GM18907 (cell line): ENCODE data around the gene CRAMP1.
"Not testable (repeated sequence)": the region's sequence is repeated elsewhere in the genome, so short reads cannot be mapped to it uniquely, and the experiment has no call there.

Source experiments
- ATAC-seq: cut with Tn5 transposase; IDR thresholded peaks from one replicate; pipeline ENCODE4 v1.9.1; 2021; ENCODE audit warnings: mild to moderate bottlenecking, moderate library complexity; ENCODE audit not compliant: unreplicated experiment

Gene CRAMP1

DNA sequence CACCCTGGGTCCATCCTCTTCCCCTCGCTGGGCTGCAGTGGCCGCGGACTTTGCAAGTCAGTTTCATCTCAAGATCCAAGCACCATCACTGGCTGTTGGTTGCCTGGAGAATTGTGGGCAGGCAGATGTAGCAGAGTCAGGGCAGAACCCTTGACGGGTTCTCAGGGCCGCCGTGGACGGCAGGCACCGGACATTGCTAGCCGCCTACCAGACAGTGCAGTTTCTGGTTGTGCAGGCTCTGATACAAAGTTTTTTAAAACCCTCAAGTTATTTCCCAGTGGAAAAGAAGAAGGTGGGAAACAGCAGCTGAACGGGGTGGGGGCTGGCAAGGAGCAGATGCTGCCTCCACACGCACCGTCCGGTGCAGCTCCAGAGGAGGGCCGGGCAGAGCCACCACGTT lies 97.2 kb downstream of the CRAMP1 start:
- ATAC-seq: no peak

DNA sequence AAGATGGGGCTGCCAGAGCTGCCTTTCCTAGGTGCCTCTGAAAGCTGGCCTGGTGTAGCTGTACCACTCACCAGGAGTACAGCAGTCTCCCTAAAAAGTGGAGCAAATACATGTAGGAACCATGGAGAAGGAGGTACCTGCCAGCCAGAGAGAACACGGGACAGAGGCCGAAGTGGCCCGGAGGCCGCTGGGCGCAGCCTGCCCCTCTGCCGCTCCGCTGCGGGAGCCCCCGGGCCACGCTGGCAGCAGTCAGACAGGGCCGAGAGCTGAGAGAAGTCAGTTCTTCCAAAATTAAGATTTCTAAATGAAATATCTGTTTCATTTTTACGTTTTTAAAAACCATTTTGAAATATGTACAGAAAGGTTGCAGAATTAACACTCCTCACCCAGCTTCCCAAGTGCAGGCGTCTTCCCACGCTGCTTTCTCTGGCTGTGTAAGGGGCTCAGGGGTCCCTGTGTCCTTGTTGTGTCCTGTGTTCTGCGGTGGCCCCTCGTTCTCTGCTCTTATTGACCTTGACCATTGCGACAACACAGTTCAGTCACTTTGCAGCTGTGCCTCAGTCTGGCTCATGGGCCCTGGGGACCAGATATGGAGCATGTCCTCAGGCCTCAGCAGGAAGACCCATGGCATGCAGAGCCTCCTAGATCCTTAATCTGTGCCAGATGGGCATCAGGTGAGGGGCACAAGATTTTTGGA lies 98.8 kb downstream of the CRAMP1 start:
- ATAC-seq: no peak

GRCh38 chr16:1712791-1713261 lies 100.7 kb downstream of the CRAMP1 start:
- no peak for ATAC-seq

GRCh38 chr16:1713331-1713730 lies 101.2 kb downstream of the CRAMP1 start:
- no peak for ATAC-seq

DNA sequence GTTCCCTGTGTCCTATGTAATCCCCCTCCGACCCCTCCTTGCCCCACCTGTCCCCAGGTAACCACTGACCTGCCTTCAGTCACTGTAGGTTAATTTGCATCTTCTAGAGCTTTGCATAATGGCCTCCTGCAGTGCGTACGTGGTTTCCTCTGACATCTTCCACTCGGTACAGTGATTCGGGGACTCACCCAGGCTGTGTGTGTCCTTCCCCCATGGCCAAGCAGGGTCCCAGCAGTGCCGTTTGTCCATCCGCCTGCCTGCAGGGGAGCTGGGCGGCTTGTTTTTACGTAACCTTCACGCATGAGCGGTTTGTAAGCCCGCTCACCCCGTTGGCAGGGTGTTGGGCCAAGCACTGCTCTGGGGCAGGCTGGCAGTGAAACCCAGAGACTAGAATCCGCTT lies 101.8 kb downstream of the CRAMP1 start:
- ATAC-seq: no peak

GRCh38 chr16:1715220-1715619 lies 103.1 kb downstream of the CRAMP1 start:
- no peak for ATAC-seq

DNA sequence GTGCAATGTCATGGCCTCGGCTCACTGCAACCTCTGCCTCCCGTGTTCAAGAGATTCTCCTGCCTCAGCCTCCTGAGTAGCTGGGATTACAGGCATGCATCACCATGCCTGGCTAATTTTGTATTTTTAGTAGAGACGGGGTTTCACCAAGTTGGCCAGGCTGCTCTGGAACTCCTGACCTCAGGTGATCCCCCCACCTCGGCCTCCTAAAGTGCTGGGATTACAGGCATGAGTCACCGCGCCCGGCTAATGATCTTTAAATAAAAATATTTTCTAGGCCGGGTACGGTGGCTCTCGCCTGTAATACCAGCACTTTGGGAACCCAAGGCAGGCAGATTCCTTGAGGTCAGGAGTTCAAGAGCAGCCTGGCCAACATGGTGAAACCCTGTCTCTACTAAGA lies 106.1 kb downstream of the CRAMP1 start:
- ATAC-seq: not testable (repeated sequence)

- ATAC-seq: not testable (repeated sequence)
Observed at GRCh38 chr16:1719559-1720229, 107.5 kb downstream of the CRAMP1 start.

GRCh38 chr16:1721372-1721771 lies 109.2 kb downstream of the CRAMP1 start:
- no peak for ATAC-seq

DNA sequence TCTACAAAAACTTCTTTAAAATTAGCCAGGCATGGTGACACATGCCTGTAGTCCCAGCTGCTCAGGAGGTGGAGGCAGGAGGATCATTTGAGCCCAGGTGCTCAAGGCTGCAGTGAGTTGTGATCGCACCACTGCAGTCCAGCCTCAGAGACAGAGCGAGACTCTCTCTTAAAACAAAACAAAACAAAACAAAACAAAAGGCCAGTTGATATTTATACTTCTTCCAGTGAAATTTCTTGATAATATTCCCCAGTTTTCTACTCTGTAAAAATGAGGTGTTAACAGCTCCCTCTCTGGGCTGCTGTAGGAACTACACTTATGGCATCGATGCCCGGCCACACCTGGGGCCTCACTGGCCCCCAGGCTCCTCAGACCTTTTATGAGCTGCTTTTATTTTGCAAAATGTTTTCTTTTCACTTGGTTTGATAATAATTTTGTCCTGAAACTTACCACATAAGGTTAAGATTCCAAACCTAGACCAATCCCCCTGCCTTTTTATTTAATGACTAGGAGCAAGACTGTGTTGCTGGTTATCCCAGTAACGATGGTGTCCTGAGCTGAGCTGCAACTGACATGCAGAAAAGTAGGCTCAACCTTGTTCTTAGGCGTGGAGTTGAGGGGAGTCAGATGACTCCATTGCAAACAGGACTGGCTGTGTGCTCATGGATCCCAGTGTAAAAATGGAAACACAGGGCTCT lies 111.4 kb downstream of the CRAMP1 start:
- no peak for ATAC-seq

DNA sequence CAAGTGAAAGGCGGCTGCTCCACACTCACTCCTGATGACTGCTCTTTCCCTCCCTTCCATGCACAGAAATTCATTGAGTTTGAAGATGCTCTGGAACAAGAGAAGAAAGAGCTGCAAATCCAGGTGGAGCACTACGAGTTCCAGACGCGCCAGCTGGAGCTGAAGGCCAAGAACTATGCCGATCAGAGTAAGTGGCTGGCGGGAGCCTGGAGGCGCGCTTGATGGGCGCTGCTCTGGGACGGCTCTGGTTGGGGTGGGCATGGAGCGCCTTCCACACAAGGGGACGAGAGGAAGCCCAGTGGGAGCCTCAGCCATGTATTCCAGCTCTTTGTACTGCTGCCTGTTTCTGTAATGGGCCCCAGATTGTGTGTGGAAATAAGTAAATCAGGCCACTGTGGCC lies 112.3 kb downstream of the CRAMP1 start:
- no peak for ATAC-seq

DNA sequence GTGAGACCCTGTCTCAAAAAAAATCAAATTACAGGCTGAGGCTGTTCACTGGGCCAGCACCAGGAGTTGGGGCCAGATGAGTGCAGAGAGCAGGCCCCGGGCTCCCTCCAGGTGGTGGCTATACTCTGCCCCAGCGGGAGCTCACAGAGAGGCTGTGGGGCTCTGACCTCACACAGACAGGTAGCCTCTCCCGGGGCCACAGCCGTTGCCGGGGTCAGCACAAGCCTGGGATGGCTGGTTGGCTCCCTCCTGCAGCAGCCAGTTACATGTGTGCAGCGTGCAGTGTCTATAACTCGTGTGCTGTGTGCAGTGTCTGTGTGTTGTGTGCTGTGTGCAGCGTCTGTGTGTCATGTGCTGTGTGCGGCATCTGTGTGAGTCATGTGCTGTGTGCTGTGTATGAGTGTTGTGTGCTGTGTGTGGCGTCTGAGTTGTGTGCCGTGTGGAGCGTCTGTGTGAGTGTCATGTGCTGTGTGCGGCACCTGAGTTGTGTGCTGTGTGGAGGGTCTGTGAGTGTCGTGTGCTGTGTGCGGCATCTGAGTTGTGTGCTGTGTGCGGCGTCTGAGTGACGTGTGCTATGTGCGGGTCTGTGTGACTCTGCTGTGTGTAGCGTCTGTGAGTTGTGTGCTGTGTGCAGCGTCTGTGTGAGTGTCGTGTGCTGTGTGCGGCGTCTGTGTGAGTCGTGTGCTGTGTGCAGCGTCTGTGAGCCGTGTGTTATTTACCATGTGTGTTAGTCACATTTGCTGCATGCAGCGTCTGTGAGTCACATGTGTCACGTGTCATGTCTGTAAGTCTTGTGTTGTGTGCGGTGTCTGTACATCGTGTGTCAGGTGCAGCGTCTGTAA lies 114.7 kb downstream of the CRAMP1 start:
- no peak for ATAC-seq
